NAMALWA (cell line): ENCODE measurements around the gene PALS1.
A peak's percentile ranks its signal among the peaks of the same experiment; 100 is the strongest.
"Not testable (repeated sequence)": the region's sequence is repeated elsewhere in the genome, so short reads cannot be mapped to it uniquely, and the experiment has no call there.

ENCODE experiments used
- DNase-seq: peaks from one replicate; pipeline ENCODE4 v3.0.0-alpha.2; 2015; ENCODE audit warnings: low spot score

Gene PALS1

DNA sequence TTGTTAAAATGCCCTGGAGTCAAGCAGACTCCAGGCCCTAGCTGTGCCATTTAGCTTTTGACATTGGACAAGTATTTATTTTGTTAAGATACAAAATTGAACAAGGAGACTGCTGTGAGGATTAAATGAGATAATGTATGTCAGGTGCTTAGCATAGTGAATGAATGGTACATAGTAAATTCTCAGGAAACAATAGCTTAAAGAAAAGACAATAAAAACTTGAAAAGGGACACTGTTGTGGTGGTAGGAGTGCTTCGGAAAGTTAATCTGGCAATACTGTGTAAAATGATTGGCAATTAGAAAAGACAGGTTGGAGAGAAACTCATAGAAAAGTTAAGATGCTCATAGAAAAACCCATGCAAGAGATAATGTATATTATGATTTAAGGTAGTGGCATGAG, 19.7 kb downstream of the PALS1 start:
- no peak for DNase-seq

GRCh38 chr14:67263499-67264149, 22.4 kb downstream of the PALS1 start:
- DNase-seq = no peak

DNA sequence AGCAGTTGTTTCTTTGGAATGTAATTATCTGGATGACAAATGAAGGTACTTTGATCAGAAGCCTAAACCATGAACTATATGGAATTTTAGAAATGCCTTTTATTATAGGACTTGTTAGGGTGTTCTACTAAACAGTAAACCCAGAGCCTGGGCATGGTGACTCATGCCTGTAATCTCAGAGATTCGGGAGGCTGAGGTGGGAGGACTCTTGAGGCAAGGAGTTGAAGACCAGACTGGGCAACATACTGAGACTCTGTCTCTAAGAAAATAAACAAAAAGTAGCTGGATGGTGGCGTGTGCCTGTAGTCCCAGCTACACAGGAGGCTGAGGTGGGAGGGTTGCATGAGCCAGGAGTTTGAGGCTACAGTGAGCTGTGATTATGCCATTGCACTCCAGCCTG, 23.9 kb downstream of the PALS1 start:
- no peak for DNase-seq

DNA sequence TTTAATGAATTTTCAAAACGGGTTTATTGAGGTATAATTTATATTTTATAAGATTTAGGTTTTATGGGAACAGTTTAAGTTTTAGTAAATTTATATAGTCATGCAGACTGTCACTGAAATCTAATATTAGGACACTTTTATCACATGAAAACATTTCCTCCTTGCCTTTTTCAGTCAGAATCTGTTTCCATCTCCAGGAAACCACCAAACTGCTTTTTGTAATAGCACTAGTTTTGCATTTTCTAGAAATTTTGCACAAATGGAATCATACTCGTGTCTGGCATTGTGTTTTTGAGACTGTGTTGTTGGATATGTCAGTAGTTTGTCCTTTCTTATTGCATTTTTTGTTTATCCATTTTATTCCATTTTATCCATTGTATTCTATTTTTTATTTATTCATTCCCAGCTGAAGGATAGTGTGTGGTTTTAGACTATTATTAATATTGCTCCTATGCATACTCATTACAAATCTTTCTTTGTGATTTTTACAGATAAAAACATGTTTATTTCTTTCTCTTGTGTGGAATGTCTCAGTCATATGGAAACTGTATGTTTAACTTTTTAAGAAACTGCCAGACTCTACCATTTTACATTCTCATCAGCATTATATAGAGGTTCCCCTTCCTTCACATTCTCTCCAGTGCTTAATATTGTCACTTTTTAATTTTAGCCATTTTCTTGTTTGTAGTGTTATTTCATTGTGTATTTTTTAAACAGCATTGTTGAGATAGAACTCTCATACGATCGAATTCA, 26.5 kb downstream of the PALS1 start:
- no peak for DNase-seq

GRCh38 chr14:67268426-67269150, 27.4 kb downstream of the PALS1 start:
- DNase-seq = no peak

- no peak for DNase-seq
Observed at GRCh38 chr14:67269298-67270060, 28.2 kb downstream of the PALS1 start.

DNA sequence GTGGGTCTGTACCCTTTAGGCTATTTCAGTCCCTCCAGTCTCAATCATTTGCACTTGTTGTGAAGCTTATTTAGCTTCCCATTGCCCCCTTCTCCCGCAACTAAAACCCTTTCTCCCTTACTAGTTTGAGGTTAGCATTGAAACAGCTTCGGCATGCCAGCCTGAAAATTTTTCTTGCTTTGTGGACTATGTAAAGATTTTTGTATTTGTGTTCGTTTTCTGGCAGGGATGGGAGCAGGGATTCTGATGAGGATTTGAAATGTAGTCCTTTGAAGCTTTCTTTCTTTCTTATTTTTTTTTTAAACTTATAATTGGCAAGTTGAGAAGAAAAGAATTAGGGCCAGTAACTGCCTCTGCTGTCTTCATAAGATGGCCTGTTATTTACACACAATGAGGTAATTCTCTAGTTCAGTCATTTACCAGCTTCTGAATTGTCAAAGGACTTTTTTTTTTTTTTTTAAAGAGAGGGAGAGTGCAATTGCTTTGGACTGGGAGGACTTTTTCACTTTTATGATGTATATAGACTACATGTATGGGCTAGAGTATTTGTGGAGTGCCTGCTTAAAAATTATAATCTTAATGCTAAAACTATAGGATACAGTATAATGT, 29.0 kb downstream of the PALS1 start:
- DNase-seq = no peak

GRCh38 chr14:67270933-67271332, 29.7 kb downstream of the PALS1 start:
- DNase-seq = no peak

GRCh38 chr14:67273281-67273680, 32.0 kb downstream of the PALS1 start:
- not testable (repeated sequence) for DNase-seq

DNA sequence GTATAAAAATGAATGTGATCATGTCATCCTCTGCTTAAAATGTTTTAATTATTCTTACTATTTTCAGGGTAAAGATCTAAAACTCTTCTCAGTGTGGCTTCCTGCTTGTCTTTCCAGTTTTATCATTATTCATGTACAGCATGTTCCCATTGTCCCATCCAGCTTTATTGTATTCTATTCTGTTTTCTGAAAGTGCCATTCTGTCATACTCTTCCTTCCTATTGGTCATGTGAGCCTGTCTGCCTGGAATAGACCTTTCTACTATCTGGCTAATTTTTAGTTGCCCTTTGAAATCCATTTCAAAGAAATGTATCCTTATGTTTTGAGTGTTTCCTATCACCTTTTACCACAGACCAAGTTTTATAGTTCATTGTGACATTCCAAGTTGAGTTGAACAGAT, 34.9 kb downstream of the PALS1 start:
- no peak for DNase-seq

- no peak for DNase-seq
Observed at GRCh38 chr14:67280506-67280905, 39.3 kb downstream of the PALS1 start.

DNA sequence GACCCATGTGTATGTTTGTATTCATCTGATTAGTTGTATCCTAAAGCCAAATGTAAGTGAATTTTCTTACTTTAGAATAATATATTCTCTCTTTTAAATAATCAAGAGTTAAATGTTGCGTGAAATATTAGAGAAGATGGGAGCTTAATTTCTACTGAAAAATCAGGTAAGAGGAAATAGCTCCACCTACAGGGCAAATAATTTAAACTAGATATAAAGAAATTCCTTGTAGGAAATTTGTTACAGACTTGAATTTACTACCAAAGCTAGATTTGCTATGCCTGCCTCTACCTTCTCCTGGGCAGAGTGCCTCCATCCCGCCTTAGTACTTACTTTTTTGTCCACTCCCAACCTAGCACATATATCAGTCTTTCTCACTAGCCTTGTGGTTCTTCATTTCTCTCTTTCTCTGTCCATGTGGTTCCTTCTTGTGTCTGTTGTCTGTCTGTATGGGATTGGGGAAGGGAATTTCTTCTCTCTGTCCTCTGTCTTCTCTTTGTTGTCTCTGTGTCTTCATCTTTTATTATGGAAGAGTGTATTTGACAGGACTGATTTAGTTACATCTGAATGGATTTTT, 44.7 kb downstream of the PALS1 start:
- peak; percentile 29 for DNase-seq
